ENCODE results near the gene IFITM2. TPM values are rescaled to one million over a fixed set of nuclear protein-coding genes. Genes with fewer than 3 reads are reported as not detected.
"Not testable (repeated sequence)": the region's sequence is repeated elsewhere in the genome, so short reads cannot be mapped to it uniquely, and the experiment has no call there.

The IFITM2 gene
- total and polyA plus RNA-seq, 2 of the 4 experiments (the other 2 are of a cell fraction) = 31.2 to 564 TPM

GRCh38 chr11:306645-307371 is 808 bp upstream of the IFITM2 start (continued):
- no peak for TF ChIP-seq CHD1 (IDR thresholded peaks at IDR 0.05; ENCODE audit: low read depth, low read length)
- no peak for TF ChIP-seq MXI1 (IDR thresholded peaks at IDR 0.05; ENCODE audit: borderline replicate concordance, low read depth, low read length)

GRCh38 chr11:308740-309665 is 1.4 kb downstream of the IFITM2 start:
- peaks cover 0 to 25% of the 10 kb centered on the region in 2 experiments; a peak in 2 of 4 replicates for H3K79me1 ChIP-seq (ENCODE audit: low read depth in 1 of 2, low read length in 2 of 2)
- peak overlapping the region; percentile 42; the same call in 1 of the 2 replicates for H4K5ac ChIP-seq (ENCODE audit: low read depth, low read length)
- H3K18ac ChIP-seq (ENCODE audit: low read depth, low read length); CTCF ChIA-PET; H2BK20ac ChIP-seq (ENCODE audit: low read depth, low read length); dilution Hi-C loops (cut with HindIII; ENCODE audit: low sequenced_read_pairs, unreplicated experiment); H3K36me3 ChIP-seq (ENCODE audit: control insufficient read depth, insufficient read depth, low read length); H2AFZ ChIP-seq (replicated peaks; ENCODE audit: low read length, poor library complexity); H3K9me3 ChIP-seq (ENCODE audit: control insufficient read depth, insufficient read depth, low read length); DNase-seq; H4K20me1 ChIP-seq (ENCODE audit: insufficient read depth, low read length); H3K27me3 ChIP-seq (ENCODE audit: control insufficient read depth, insufficient read depth, low read length); H3K9me1 ChIP-seq (ENCODE audit: insufficient read depth, low read length): not testable (repeated sequence)
- H4K91ac ChIP-seq (ENCODE audit: insufficient read depth, low read depth, low read length) = peak overlapping the region; percentile 80
- H3K4ac ChIP-seq (ENCODE audit: low read depth, low read length) = peak overlapping the region; percentile 90
- peak overlapping the region; percentile 12; the same call in 2 of the 3 replicates for H2BK15ac ChIP-seq (ENCODE audit: low read depth, low read length)
- in situ Hi-C loops (cut with MboI; ENCODE audit: low sequenced_read_pairs) (loop anchor here (10.0 kb wide), 2 partner anchors 46 to 146 kb away; partner anchors contain the start of gene PTDSS2), intact Hi-C loops (cut with micrococcal nuclease) (loop anchor here (5.0 kb wide), 1 partner anchor 102 kb away; the partner anchor contains the start of genes BET1L and RIC8A)
- H3K4me2 ChIP-seq (ENCODE audit: low read depth, low read length) = peak overlapping the region; percentile 89
- peak overlapping the region; percentile 20; the same call in 1 of the 2 replicates for H2BK120ac ChIP-seq (ENCODE audit: low read depth, low read length)
- peak overlapping the region; percentile 67; the same call in 1 of the 2 replicates for H3K14ac ChIP-seq (replicated peaks; ENCODE audit: low read depth, low read length)
- 67% methylated on average over 8 of the region's 24 CpGs; no CpG with 5 or more reads in 1 of the 2 experiments for WGBS, 2 experiments (ENCODE audit: extremely low coverage in 2 of 2, insufficient read length in 1 of 2)
- H3K27ac ChIP-seq (ENCODE audit: insufficient read depth, low read length) = peak overlapping the region; percentile 19
- H3K9ac ChIP-seq (ENCODE audit: low read depth, low read length) = peak overlapping the region; percentile 74
- peak overlapping the region; percentile 58 for H2BK5ac ChIP-seq (ENCODE audit: low read depth, low read length, poor library complexity, severe bottlenecking)
- peak overlapping the region; percentile 53 for H3K4me3 ChIP-seq (ENCODE audit: insufficient read depth, low read depth, low read length)
- peak overlapping the region; percentile 60 for H2AK9ac ChIP-seq (replicated peaks; ENCODE audit: low read depth, low read length, poor library complexity)
- ATAC-seq (ENCODE audit: low read depth) = peak; percentile 0
- BruUV-seq (replicated peaks) = TSS peak; percentile 100
- H3K56ac ChIP-seq (ENCODE audit: extremely low read depth, insufficient read depth, low read length) = peak overlapping the region; percentile 24; the same call in 1 of the 2 replicates
- H2AK5ac ChIP-seq (ENCODE audit: low read depth, low read length) = peak overlapping the region; percentile 80
- peaks cover 20% of the 10 kb centered on the region for H3K4me1 ChIP-seq (ENCODE audit: control insufficient read depth, insufficient read depth, low read length)
- H4K8ac ChIP-seq (ENCODE audit: low read depth in 2 of 2, low read length in 2 of 2) = peak overlapping the region; percentile 2 to 77; a peak in 3 of 4 replicates
- POLR2A ChIA-PET (ENCODE audit: unreplicated experiment) = interaction anchor here (0.6 kb wide), 1 partner anchor 47 kb away, joined by 4 read pairs; no protein-coding TSS in a partner anchor
- H3K23ac ChIP-seq (ENCODE audit: low read depth, low read length) = peak overlapping the region; percentile 83

All from IMR-90 (cell line).